OCI-LY1 (cell line): ENCODE data around the gene ADAMTS3.

Experiments
- H2AFZ ChIP-seq: fragments of 200-600 bp; sonication (generic), shearing (Covaris generic); 2 replicates; pipeline ENCODE4 v1.6.0; 2014; ENCODE audit warnings: antibody characterized with exemption, mild to moderate bottlenecking, low read length
- H3F3A ChIP-seq: fragments of 200-600 bp; sonication (generic), shearing (Covaris generic); 2 replicates; pipeline ENCODE4 v1.6.0; 2014; ENCODE audit warnings: mild to moderate bottlenecking, antibody characterized with exemption, low read length, moderate library complexity; ENCODE audit not compliant: insufficient read depth
- H3K27ac ChIP-seq: fragments of 200-600 bp; sonication (generic); 2 replicates; pipeline ENCODE4 v1.5.1; 2014; ENCODE audit warnings: low read length, mixed run types, mild to moderate bottlenecking, low read depth; ENCODE audit not compliant: poor library complexity, severe bottlenecking
- H3K27me3 ChIP-seq: fragments of 200-600 bp; sonication (generic); 2 replicates; pipeline ENCODE4 v1.6.0; 2014; ENCODE audit warnings: antibody characterized with exemption, mild to moderate bottlenecking, low read length, moderate library complexity; ENCODE audit not compliant: insufficient read depth
- H3K36me3 ChIP-seq: fragments of 200-600 bp; sonication (generic); 2 replicates; pipeline ENCODE4 v1.6.1; 2014; ENCODE audit warnings: mild to moderate bottlenecking, antibody characterized with exemption, low read length, moderate library complexity, mixed read lengths; ENCODE audit not compliant: insufficient read depth
- H3K4me1 ChIP-seq: fragments of 200-600 bp; sonication (generic); 2 replicates; pipeline ENCODE4 v1.5.1; 2014; ENCODE audit warnings: mild to moderate bottlenecking, low read length, moderate library complexity; ENCODE audit not compliant: insufficient read depth, severe bottlenecking
- H3K4me2 ChIP-seq: fragments of 200-600 bp; sonication (generic), shearing (Covaris generic); 2 replicates; pipeline ENCODE4 v1.6.1; 2014; ENCODE audit warnings: low read length
- H3K4me3 ChIP-seq: fragments of 200-600 bp; sonication (generic); 2 replicates; pipeline ENCODE4 v1.5.1; 2014; ENCODE audit warnings: low read length, low read depth, mild to moderate bottlenecking, mixed read lengths; ENCODE audit not compliant: poor library complexity, severe bottlenecking
- H3K79me2 ChIP-seq: fragments of 200-600 bp; shearing (Covaris generic); 2 replicates; pipeline ENCODE4 v1.6.1; 2016; ENCODE audit warnings: mixed run types, low read length, mixed read lengths; ENCODE audit not compliant: insufficient read depth
- H3K9ac ChIP-seq: fragments of 200-600 bp; sonication (generic), shearing (Covaris generic); 2 replicates; pipeline ENCODE4 v1.6.1; 2014; ENCODE audit warnings: mild to moderate bottlenecking, low read length, mixed read lengths
- H3K9me2 ChIP-seq: fragments of 200-600 bp; sonication (generic), shearing (Covaris generic); 2 replicates; pipeline ENCODE4 v1.6.1; 2014; ENCODE audit warnings: low read depth, mild to moderate bottlenecking, low read length, mixed read lengths
- H3K9me3 ChIP-seq: fragments of 200-600 bp; shearing (Covaris generic); 2 replicates; pipeline ENCODE4 v1.6.1; 2014; ENCODE audit warnings: low read length, mixed read lengths
- H4K20me1 ChIP-seq: fragments of 200-600 bp; sonication (generic), shearing (Covaris generic); 2 replicates; pipeline ENCODE4 v1.6.0; 2016; ENCODE audit warnings: mild to moderate bottlenecking, low read length; ENCODE audit not compliant: insufficient read depth
- EZH2 ChIP-seq: fragments of 200-600 bp; sonication (generic), shearing (Covaris generic); IDR thresholded peaks from 2 replicates; pipeline ENCODE4 v1.8.0; 2017; ENCODE audit warnings: borderline replicate concordance, mixed run types, mild to moderate bottlenecking, antibody characterized with exemption, low read length, moderate library complexity, mixed read lengths
- TF ChIP-seq, protein P1 (sequence below): fragments of 200-600 bp; sonication (generic), shearing (Covaris generic); IDR thresholded peaks from 2 replicates; pipeline ENCODE4 v1.5.1; 2017; ENCODE audit warnings: mild to moderate bottlenecking, antibody characterized with exemption, low read length, moderate library complexity, mixed read lengths

The ADAMTS3 gene

GRCh38 chr4:72375073-72375736 is 193.8 kb downstream of the ADAMTS3 start:
- Histone ChIP-seq H2AFZ (no peak overlapping the region), H3K79me2 (no peaks in the 10 kb centered on the region), H4K20me1 (no peaks in the 10 kb centered on the region), H3K4me2 (no peak overlapping the region), H3K4me1 (no peaks in the 10 kb centered on the region), H3K4me3 (no peak overlapping the region), H3K36me3 (no peaks in the 10 kb centered on the region), H3K9ac (no peak overlapping the region), H3K9me2 (no peaks in the 10 kb centered on the region), H3K27me3 (no peaks in the 10 kb centered on the region), H3K9me3 (no peaks in the 10 kb centered on the region), H3K27ac (no peak overlapping the region), H3F3A (no peaks in the 10 kb centered on the region)
- TF ChIP-seq EZH2, result no peak
- TF ChIP-seq, protein P1, sequence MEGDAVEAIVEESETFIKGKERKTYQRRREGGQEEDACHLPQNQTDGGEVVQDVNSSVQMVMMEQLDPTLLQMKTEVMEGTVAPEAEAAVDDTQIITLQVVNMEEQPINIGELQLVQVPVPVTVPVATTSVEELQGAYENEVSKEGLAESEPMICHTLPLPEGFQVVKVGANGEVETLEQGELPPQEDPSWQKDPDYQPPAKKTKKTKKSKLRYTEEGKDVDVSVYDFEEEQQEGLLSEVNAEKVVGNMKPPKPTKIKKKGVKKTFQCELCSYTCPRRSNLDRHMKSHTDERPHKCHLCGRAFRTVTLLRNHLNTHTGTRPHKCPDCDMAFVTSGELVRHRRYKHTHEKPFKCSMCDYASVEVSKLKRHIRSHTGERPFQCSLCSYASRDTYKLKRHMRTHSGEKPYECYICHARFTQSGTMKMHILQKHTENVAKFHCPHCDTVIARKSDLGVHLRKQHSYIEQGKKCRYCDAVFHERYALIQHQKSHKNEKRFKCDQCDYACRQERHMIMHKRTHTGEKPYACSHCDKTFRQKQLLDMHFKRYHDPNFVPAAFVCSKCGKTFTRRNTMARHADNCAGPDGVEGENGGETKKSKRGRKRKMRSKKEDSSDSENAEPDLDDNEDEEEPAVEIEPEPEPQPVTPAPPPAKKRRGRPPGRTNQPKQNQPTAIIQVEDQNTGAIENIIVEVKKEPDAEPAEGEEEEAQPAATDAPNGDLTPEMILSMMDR, result no peak

DNA sequence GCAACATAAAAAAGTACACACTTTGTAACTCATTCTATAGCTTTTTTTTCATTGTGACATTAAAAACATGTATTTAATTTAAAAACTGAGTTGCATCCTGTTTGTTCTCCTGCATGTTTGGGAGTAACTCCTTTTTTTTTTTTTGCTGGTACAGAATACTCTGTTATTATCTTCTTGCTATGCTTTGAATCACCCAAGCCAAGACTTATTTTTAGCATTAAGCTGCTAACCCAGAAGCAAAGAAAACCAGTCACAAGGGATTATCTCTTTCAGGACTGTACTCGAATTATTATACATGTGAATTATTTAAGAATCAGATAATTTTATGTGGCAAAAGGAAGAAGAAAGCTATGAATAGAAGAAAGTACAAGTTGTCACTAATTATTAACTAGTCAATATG is 194.9 kb downstream of the ADAMTS3 start:
- no peaks in the 10 kb centered on the region for H3K36me3 ChIP-seq
- no peak overlapping the region for H3K4me2 ChIP-seq
- no peak overlapping the region for H3K9ac ChIP-seq
- H3K4me3 ChIP-seq, result no peak overlapping the region
- H2AFZ ChIP-seq, result no peak overlapping the region
- H3K27me3 ChIP-seq, result no peaks in the 10 kb centered on the region
- H3K9me3 ChIP-seq, result no peaks in the 10 kb centered on the region
- no peaks in the 10 kb centered on the region for H4K20me1 ChIP-seq
- H3K27ac ChIP-seq, result no peak overlapping the region
- no peaks in the 10 kb centered on the region for H3K9me2 ChIP-seq
- no peaks in the 10 kb centered on the region for H3F3A ChIP-seq
- H3K79me2 ChIP-seq, result no peaks in the 10 kb centered on the region
- no peaks in the 10 kb centered on the region for H3K4me1 ChIP-seq
- no peak for TF ChIP-seq EZH2
- TF ChIP-seq, protein P1, result no peak

GRCh38 chr4:72366601-72367000 is 202.4 kb downstream of the ADAMTS3 start:
- no peaks in the 10 kb centered on the region for H3K36me3 ChIP-seq

More at GRCh38 chr4:72366601-72367000, 202.4 kb downstream of the ADAMTS3 start:
- Histone ChIP-seq H3K79me2 (no peaks in the 10 kb centered on the region), H3K27ac (no peak overlapping the region), H3K27me3 (no peaks in the 10 kb centered on the region), H3K4me1 (no peaks in the 10 kb centered on the region), H3K9ac (no peak overlapping the region), H3K4me3 (no peak overlapping the region), H3K9me3 (no peaks in the 10 kb centered on the region), H2AFZ (no peak overlapping the region), H3K4me2 (no peak overlapping the region), H3K9me2 (no peaks in the 10 kb centered on the region), H4K20me1 (no peaks in the 10 kb centered on the region), H3F3A (no peaks in the 10 kb centered on the region)
- TF ChIP-seq EZH2, result no peak
- TF ChIP-seq, protein P1, result no peak
